Measurements from ENCODE around the gene ZNF610. TPM values are rescaled to one million over a fixed set of nuclear protein-coding genes. Genes with fewer than 3 reads are reported as not detected.

The ZNF610 gene
- total and polyA plus RNA-seq, 2 experiments from 2014 or later, result 2.8 to 3.9 TPM

- H3K79me2 ChIP-seq (ENCODE audit: insufficient read depth), result peaks cover 13% of the 10 kb centered on the region; the same call in 1 of the 2 replicates
- H2AFZ ChIP-seq, result peak overlapping the region; percentile 80
- H3K4me2 ChIP-seq (ENCODE audit: unreplicated experiment), result peak overlapping the region; percentile 89
- peak; percentile 56 for DNase-seq
- peak overlapping the region; percentile 99 for H3K9ac ChIP-seq
- TF ChIP-seq EZH2phosphoT487 (IDR thresholded peaks at IDR 0.05; ENCODE audit: insufficient read depth, low read depth) (no peak), EZH2 (IDR thresholded peaks at IDR 0.05; ENCODE audit: insufficient read depth, poor library complexity, severe bottlenecking) (no peak)
- H4K20me1 ChIP-seq (ENCODE audit: insufficient read depth), result no peaks in the 10 kb centered on the region
- H3K4me1 ChIP-seq (ENCODE audit: insufficient read depth), result no peaks in the 10 kb centered on the region
- H3K9me3 ChIP-seq (ENCODE audit: low read depth), result no peaks in the 10 kb centered on the region
- H3F3A ChIP-seq (ENCODE audit: insufficient read depth), result peaks cover 17% of the 10 kb centered on the region; the same call in 1 of the 2 replicates
- no peaks in the 10 kb centered on the region for H3K9me2 ChIP-seq (ENCODE audit: insufficient read depth)
- in situ Hi-C loops (cut with MboI), result no loop called here
- peak overlapping the region; percentile 64 for H3K27ac ChIP-seq
- peaks cover 7% of the 10 kb centered on the region for H3K36me3 ChIP-seq (ENCODE audit: low read depth)
- no peaks in the 10 kb centered on the region for H3K27me3 ChIP-seq (replicated peaks; ENCODE audit: insufficient read depth)
- WGBS, 2 experiments (ENCODE audit: low coverage in 1 of 2, low lambda C conversion rate in 2 of 2, missing lambda C conversion rate in 2 of 2), result 21 to 23% methylated on average over 8 of the region's 8 CpGs
- H3K4me3 ChIP-seq, result peak overlapping the region; percentile 99
Measured at GRCh38 chr19:52296400-52296772, 39.7 kb upstream of the ZNF610 start.

- Histone ChIP-seq H3K4me3 (peak within 1 kb of the TSS; percentile 99), H3K9ac (peak within 1 kb of the TSS; percentile 99), H3K27ac (peak within 1 kb of the TSS; percentile 93), H2AFZ (peak within 1 kb of the TSS; percentile 100), H3K9me3 (ENCODE audit: low read depth) (no peaks in the 10 kb centered on the region), H3F3A (ENCODE audit: insufficient read depth) (peaks cover 17% of the 10 kb centered on the region; the same call in 1 of the 2 replicates), H3K36me3 (ENCODE audit: low read depth) (peaks cover 6% of the 10 kb centered on the region), H3K27me3 (replicated peaks; ENCODE audit: insufficient read depth) (no peaks in the 10 kb centered on the region), H3K4me1 (ENCODE audit: insufficient read depth) (no peaks in the 10 kb centered on the region), H4K20me1 (ENCODE audit: insufficient read depth) (no peaks in the 10 kb centered on the region), H3K79me2 (ENCODE audit: insufficient read depth) (peaks cover 8% of the 10 kb centered on the region; the same call in 1 of the 2 replicates), H3K9me2 (ENCODE audit: insufficient read depth) (no peaks in the 10 kb centered on the region), H3K4me2 (ENCODE audit: unreplicated experiment) (peak within 1 kb of the TSS; percentile 92)
- 1 to 2% methylated on average over 49 to 53 of the region's 75 CpGs for WGBS, 2 experiments (ENCODE audit: low coverage in 1 of 2, low lambda C conversion rate in 2 of 2, missing lambda C conversion rate in 2 of 2)
- peak; percentile 88 for DNase-seq
- in situ Hi-C loops (cut with MboI), result no loop called here
- TF ChIP-seq EZH2phosphoT487 (IDR thresholded peaks at IDR 0.05; ENCODE audit: insufficient read depth, low read depth), result no peak
- no peak for TF ChIP-seq EZH2 (IDR thresholded peaks at IDR 0.05; ENCODE audit: insufficient read depth, poor library complexity, severe bottlenecking)
Measured at GRCh38 chr19:52296773-52297600, 39.1 kb upstream of the ZNF610 start, which contains the start of gene ZNF480. Gene ZNF480, plus strand, starts transcription at chr19:52297169. Its CDS starts 3,244 bp downstream, at chr19:52300413.

DNA sequence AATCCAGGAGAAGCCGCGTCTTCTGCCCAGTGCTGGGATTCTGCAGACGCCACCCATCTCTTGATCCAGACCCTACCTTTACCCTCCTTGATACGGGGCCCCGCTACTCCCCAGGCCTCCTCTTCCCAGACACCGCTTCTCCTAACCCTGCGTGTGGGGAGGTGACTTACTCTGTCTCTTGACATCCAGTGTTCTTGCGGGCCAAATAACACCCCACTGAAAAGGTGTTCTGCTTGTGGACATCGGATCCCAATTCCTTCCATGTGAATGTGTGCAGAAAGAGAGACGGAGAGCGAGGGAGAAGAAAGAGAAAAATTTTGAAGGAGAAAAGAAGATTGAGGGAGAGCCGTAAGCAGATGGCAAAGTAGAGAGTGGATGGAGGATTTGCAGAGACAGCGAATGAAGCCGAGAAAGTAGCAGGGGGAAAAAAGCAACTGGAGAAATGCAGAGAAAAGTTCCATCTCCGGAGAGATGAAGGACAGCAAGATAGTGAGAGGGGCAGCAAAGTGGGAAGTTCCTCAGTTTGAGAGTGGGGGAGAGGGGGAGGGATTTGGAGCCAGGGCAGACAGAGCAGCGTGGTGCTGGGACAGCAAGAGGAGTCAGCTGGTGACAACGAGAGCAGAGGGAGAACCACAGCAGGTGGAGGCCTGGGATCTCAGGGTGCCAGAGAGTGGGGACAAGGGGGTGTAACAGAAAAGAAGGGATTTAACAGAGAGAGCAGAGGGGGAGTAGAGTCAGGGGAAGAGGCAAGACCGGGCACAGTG is 38.3 kb upstream of the ZNF610 start:
- Histone ChIP-seq H3K9me2 (ENCODE audit: insufficient read depth) (no peaks in the 10 kb centered on the region), H3K9me3 (ENCODE audit: low read depth) (no peaks in the 10 kb centered on the region), H3K4me3 (peak overlapping the region; percentile 99), H2AFZ (peak overlapping the region; percentile 100), H3K4me1 (ENCODE audit: insufficient read depth) (no peaks in the 10 kb centered on the region), H3K79me2 (ENCODE audit: insufficient read depth) (peaks cover 8% of the 10 kb centered on the region; the same call in 1 of the 2 replicates), H3K9ac (peak overlapping the region; percentile 99), H3F3A (ENCODE audit: insufficient read depth) (peaks cover 17% of the 10 kb centered on the region; the same call in 1 of the 2 replicates), H3K27me3 (replicated peaks; ENCODE audit: insufficient read depth) (no peaks in the 10 kb centered on the region), H3K27ac (peak overlapping the region; percentile 93), H3K36me3 (ENCODE audit: low read depth) (peaks cover 14% of the 10 kb centered on the region), H4K20me1 (ENCODE audit: insufficient read depth) (no peaks in the 10 kb centered on the region), H3K4me2 (ENCODE audit: unreplicated experiment) (peak overlapping the region; percentile 92)
- TF ChIP-seq EZH2phosphoT487 (IDR thresholded peaks at IDR 0.05; ENCODE audit: insufficient read depth, low read depth) (no peak), EZH2 (IDR thresholded peaks at IDR 0.05; ENCODE audit: insufficient read depth, poor library complexity, severe bottlenecking) (no peak)
- in situ Hi-C loops (cut with MboI), result no loop called here
- WGBS, 2 experiments (ENCODE audit: low coverage in 1 of 2, low lambda C conversion rate in 2 of 2, missing lambda C conversion rate in 2 of 2), result 3% methylated on average over 17 to 18 of the region's 18 CpGs
- no peak for DNase-seq

- Histone ChIP-seq H3K9ac (no peak overlapping the region), H3K9me3 (ENCODE audit: low read depth) (peaks cover 5% of the 10 kb centered on the region)
Measured at GRCh38 chr19:52307275-52307674, 28.8 kb upstream of the ZNF610 start.

More at GRCh38 chr19:52307275-52307674, 28.8 kb upstream of the ZNF610 start:
- TF ChIP-seq EZH2 (IDR thresholded peaks at IDR 0.05; ENCODE audit: insufficient read depth, poor library complexity, severe bottlenecking) (no peak), EZH2phosphoT487 (IDR thresholded peaks at IDR 0.05; ENCODE audit: insufficient read depth, low read depth) (no peak)
- Histone ChIP-seq H3K4me1 (ENCODE audit: insufficient read depth) (no peaks in the 10 kb centered on the region), H3K79me2 (ENCODE audit: insufficient read depth) (no peaks in the 10 kb centered on the region), H3K4me3 (no peak overlapping the region), H4K20me1 (ENCODE audit: insufficient read depth) (no peaks in the 10 kb centered on the region), H3K4me2 (ENCODE audit: unreplicated experiment) (no peak overlapping the region), H3K9me2 (ENCODE audit: insufficient read depth) (no peaks in the 10 kb centered on the region), H3K27ac (no peak overlapping the region), H2AFZ (no peak overlapping the region), H3F3A (ENCODE audit: insufficient read depth) (peaks cover 7% of the 10 kb centered on the region; the same call in 1 of the 2 replicates), H3K36me3 (ENCODE audit: low read depth) (peaks cover 61% of the 10 kb centered on the region), H3K27me3 (replicated peaks; ENCODE audit: insufficient read depth) (no peaks in the 10 kb centered on the region)
- peak; percentile 8 for DNase-seq
- WGBS, 2 experiments (ENCODE audit: low coverage in 1 of 2, low lambda C conversion rate in 2 of 2, missing lambda C conversion rate in 2 of 2), result 95 to 99% methylated on average over 10 of the region's 10 CpGs
- in situ Hi-C loops (cut with MboI), result no loop called here
